Stomach (tissue), 19 donors: ENCODE measurements around the gene ANKRD12. TPM values are rescaled to one million over a fixed set of nuclear protein-coding genes. Genes with fewer than 3 reads are reported as not detected.
A peak's percentile ranks its signal among the peaks of the same experiment; 100 is the strongest.
"Not testable (repeated sequence)": the region's sequence is repeated elsewhere in the genome, so short reads cannot be mapped to it uniquely, and the experiment has no call there.

ENCODE experiments used
- DNase-seq, 2 donors: peaks; one replicate each; pipeline versions ENCODE4 v3.0.0 to v3.0.0-alpha.2; 2013 to 2019
- H3K27ac ChIP-seq, 5 donors: fragments of 200-600 bp in 4 of 5; sonication (generic) in 4 of 5; one replicate each; pipeline ENCODE4 v1.5.1; 2013 to 2019; ENCODE audit warnings: mild to moderate bottlenecking in 1 of 5, moderate library complexity in 1 of 5
- H3K27me3 ChIP-seq, 3 donors: fragments of 200-600 bp; sonication (generic); one replicate each; pipeline ENCODE4 v1.5.1; 2017 to 2019; ENCODE audit warnings: mixed run types in 1 of 3
- H3K36me3 ChIP-seq, 4 donors: fragments of 200-600 bp; sonication (generic); 1 replicate in 3 of 4; 2 replicates in 1 of 4; pipeline ENCODE4 v1.5.1; 2016 to 2019
- H3K4me1 ChIP-seq, 4 donors: fragments of 200-600 bp; sonication (generic); one replicate each; pipeline ENCODE4 v1.5.1; 2016 to 2019
- H3K4me3 ChIP-seq, 4 donors: fragments of 200-600 bp; sonication (generic) in 3 of 4; one replicate each; pipeline ENCODE4 v1.5.1; 2016 to 2019; ENCODE audit warnings: mild to moderate bottlenecking in 1 of 4
- H3K9me3 ChIP-seq, 4 donors: fragments of 200-600 bp; sonication (generic); one replicate each; pipeline ENCODE4 v1.5.1; 2016 to 2019
- CTCF ChIP-seq, 7 experiments: fragments of 450-650 bp in 4 of 7; fragments of 200-600 bp in 3 of 7; sonication (generic) in 3 of 7; IDR thresholded peaks; one replicate each; pipeline ENCODE4 v1.5.1; 2016 to 2019; ENCODE audit warnings: antibody characterized with exemption in 7 of 7, control low read depth in 2 of 7, mild to moderate bottlenecking in 1 of 7
- EP300 ChIP-seq: sonication (generic); formaldehyde crosslinking; IDR thresholded peaks from one replicate; pipeline ENCODE4 v1.6.1; 2017; ENCODE audit warnings: antibody characterized with exemption
- POLR2A ChIP-seq, 4 donors: fragments of 450-650 bp; IDR thresholded peaks; one replicate each; pipeline ENCODE4 v1.6.1; 2016; ENCODE audit warnings: antibody characterized with exemption in 4 of 4, control low read depth in 2 of 4, mild to moderate bottlenecking in 1 of 4, moderate library complexity in 1 of 4
- POLR2AphosphoS5 ChIP-seq, 3 donors: sonication (generic); formaldehyde crosslinking; IDR thresholded peaks; one replicate each; pipeline ENCODE4 v1.6.1; 2016; ENCODE audit warnings: antibody characterized with exemption in 3 of 3
- WGBS, 5 donors: extraction: QIAGEN DNeasy Blood & Tissue Kit in 3 of 5; methylation state at CpG; one replicate each; pipeline versions ENCODE4 v1.1.5 to v1.1.7; 2013 to 2018; 5-methylcytosine and 5-hydroxymethylcytosine counted together
- intact Hi-C: fragments of 100-400 bp; cut with DNase I; formaldehyde crosslinking; loops from one replicate; pipeline ENCODE4 v1.15.1; 2023; ENCODE audit warnings: low total_unique reads
- long read RNA-seq, 10 donors: transcript quantifications; one replicate each; lab custom pipeline, GENCODE V29; 2026
- polyA plus RNA-seq, 3 donors: library from polyadenylated mRNA; stranded (reverse); fragments of 200-250 nt; gene quantifications; one replicate each; pipeline ENCODE4 v1.2.3, GENCODE V29; 2013
- total RNA-seq, 5 donors: library from RNA; depleted of rRNA; stranded (reverse); fragments of >200 nt; gene quantifications; one replicate each; pipeline versions ENCODE4 v1.1.0 to v1.2.3, GENCODE V29; 2014 to 2016
- donor health status: healthy with polysubstance abuse.
- donor health status: Bipolar disorder and iron deficiency.
- donor health status: healthy.

ANKRD12 gene
- total RNA-seq (10 to 100 TPM; 19.1 to 54.5 (median 49.6) TPM), polyA plus RNA-seq (10 to 100 TPM in 2 of 3 donors, 1 to 10 TPM in 1; 10.0 to 85.5 (median 14.0) TPM)
- long read RNA-seq, donor 1, result 0 reads
- long read RNA-seq, donor 2, result 0 reads
- long read RNA-seq, donor 3, result 0 reads
- long read RNA-seq, donor 4, result 0 reads
- long read RNA-seq, donor 5, result 0 reads
- long read RNA-seq, donor 6, partial matches to known transcripts, result 9 of 23 reads
- long read RNA-seq, donor 6, other reads (novel, unspliced or antisense), result 14 of 23 reads
- long read RNA-seq, donor 7, result 0 reads
- long read RNA-seq, donor 8, result 0 reads
- long read RNA-seq, donor 9, result 0 reads
- long read RNA-seq, donor 10, result 0 reads

- peak within 1 kb of the TSS; percentile 64 to 89 (median 78) for H3K4me3 ChIP-seq
- peak; percentile 98 to 99 for DNase-seq
- no peaks in the 10 kb centered on the region for H3K9me3 ChIP-seq
- no peak for TF ChIP-seq CTCF (IDR thresholded peaks at IDR 0.05)
- peak in 2 of 4 donors; percentile 69 to 71 for TF ChIP-seq POLR2A (IDR thresholded peaks at IDR 0.05)
- no peak for TF ChIP-seq EP300
- peak; percentile 87 to 98 (median 93) for TF ChIP-seq POLR2AphosphoS5 (IDR thresholded peaks at IDR 0.05)
- intact Hi-C loops, result no loop called here
- WGBS, 5 donors, result 0 to 1% (median 0%) methylated on average over 54 to 94 of the region's 95 CpGs
- H3K36me3 ChIP-seq, result peaks cover 0 to 26% (median 23%) of the 10 kb centered on the region in 4 donors
- peaks cover 43 to 71% (median 58%) of the 10 kb centered on the region in 4 donors for H3K4me1 ChIP-seq
- no peaks in the 10 kb centered on the region for H3K27me3 ChIP-seq
- H3K27ac ChIP-seq, result peak within 1 kb of the TSS; percentile 98 to 100 (median 99)
Observed at GRCh38 chr18:9136315-9137155, at the start of gene ANKRD12. ANKRD12 (plus strand) TSS chr18:9136781; CDS start chr18:9182433, 45,652 bp downstream.

GRCh38 chr18:9087144-9087543 lies 49.4 kb upstream of the ANKRD12 start:
- 93 to 100% (median 96%) methylated on average over 2 of the region's 2 CpGs for whole genome bisulfite sequencing, 5 donors
- Histone ChIP-seq H3K4me3 (no peak overlapping the region), H3K27me3 (no peaks in the 10 kb centered on the region), H3K4me1 (peaks cover 0 to 3% (median 0%) of the 10 kb centered on the region in 4 donors), H3K9me3 (no peaks in the 10 kb centered on the region), H3K36me3 (no peaks in the 10 kb centered on the region), H3K27ac (no peak overlapping the region)
- intact Hi-C loops, result no loop called here
- no peak for TF ChIP-seq POLR2A (IDR thresholded peaks at IDR 0.05)
- TF ChIP-seq EP300, result no peak
- TF ChIP-seq POLR2AphosphoS5 (IDR thresholded peaks at IDR 0.05), result no peak
- no peak for TF ChIP-seq CTCF (IDR thresholded peaks at IDR 0.05)
- no peak for DNase-seq

- Histone ChIP-seq H3K27ac (no peak overlapping the region), H3K27me3 (no peaks in the 10 kb centered on the region), H3K9me3 (no peaks in the 10 kb centered on the region), H3K4me3 (no peak overlapping the region), H3K36me3 (no peaks in the 10 kb centered on the region), H3K4me1 (peaks cover 0 to 10% (median 0%) of the 10 kb centered on the region in 4 donors)
- WGBS, 5 donors, result 93 to 96% (median 95%) methylated on average over 5 of the region's 5 CpGs
- DNase-seq, result no peak
- intact Hi-C loops, result no loop called here
- TF ChIP-seq CTCF (IDR thresholded peaks at IDR 0.05) (no peak), POLR2A (IDR thresholded peaks at IDR 0.05) (no peak), POLR2AphosphoS5 (IDR thresholded peaks at IDR 0.05) (no peak), EP300 (no peak)
Observed at GRCh38 chr18:9088252-9088651, 48.3 kb upstream of the ANKRD12 start.

GRCh38 chr18:9088727-9089126 lies 47.9 kb upstream of the ANKRD12 start:
- DNase-seq, H3K36me3 ChIP-seq, intact Hi-C loops, H3K27ac ChIP-seq, H3K4me3 ChIP-seq, H3K27me3 ChIP-seq, H3K9me3 ChIP-seq: not testable (repeated sequence)
- WGBS, 5 donors, result 88 to 94% (median 89%) methylated on average over 2 of the region's 2 CpGs
- peaks cover 0 to 11% (median 0%) of the 10 kb centered on the region in 4 donors for H3K4me1 ChIP-seq
